Measurements from ENCODE around the gene MEG3.
A peak's percentile ranks its signal among the peaks of the same experiment; 100 is the strongest.

MEG3 gene

DNA sequence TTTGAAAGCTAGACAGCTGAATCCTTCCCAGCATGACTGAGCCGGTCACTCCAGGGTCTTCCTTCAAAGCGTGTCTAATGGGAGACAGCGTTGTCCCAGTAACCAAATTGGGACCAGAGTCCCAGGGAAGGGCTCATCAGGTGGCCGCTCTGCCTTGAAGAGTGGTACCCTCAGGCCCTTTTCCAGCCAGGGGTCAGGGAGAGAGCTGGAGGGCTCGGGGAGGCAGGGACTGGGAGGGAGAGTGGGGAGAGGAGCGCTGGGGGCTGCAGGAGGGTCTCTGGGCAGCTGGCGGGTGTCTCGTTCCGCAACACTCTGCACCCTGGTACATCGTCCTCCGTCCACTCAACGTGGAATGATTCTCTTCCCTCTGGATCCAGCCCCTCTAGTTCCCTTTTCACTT is 79.2 kb downstream of the MEG3 start:
- H3K4me2 ChIP-seq (ENCODE audit: low read length), result no peak overlapping the region
- H3K4me3 ChIP-seq (ENCODE audit: low read length), result no peak overlapping the region
- peaks cover 5% of the 10 kb centered on the region for H3K27me3 ChIP-seq (ENCODE audit: control insufficient read depth, low read length)
- H3K27ac ChIP-seq (ENCODE audit: low read depth, low read length), result no peak overlapping the region
- H3K79me2 ChIP-seq (ENCODE audit: control insufficient read depth, low read length), result no peaks in the 10 kb centered on the region
- H3F3A ChIP-seq (ENCODE audit: control insufficient read depth, insufficient read depth), result no peaks in the 10 kb centered on the region
- no peaks in the 10 kb centered on the region for H3K9me3 ChIP-seq (ENCODE audit: control insufficient read depth, insufficient read depth, low read length)
- H3K9me2 ChIP-seq (replicated peaks; ENCODE audit: control insufficient read depth, low read length), result no peaks in the 10 kb centered on the region
- no peaks in the 10 kb centered on the region for H3K36me3 ChIP-seq (ENCODE audit: control insufficient read depth, low read length)
- TF ChIP-seq EZH2phosphoT487 (IDR thresholded peaks at IDR 0.05; ENCODE audit: borderline replicate concordance, low read length), result no peak
- TF ChIP-seq, protein P1, sequence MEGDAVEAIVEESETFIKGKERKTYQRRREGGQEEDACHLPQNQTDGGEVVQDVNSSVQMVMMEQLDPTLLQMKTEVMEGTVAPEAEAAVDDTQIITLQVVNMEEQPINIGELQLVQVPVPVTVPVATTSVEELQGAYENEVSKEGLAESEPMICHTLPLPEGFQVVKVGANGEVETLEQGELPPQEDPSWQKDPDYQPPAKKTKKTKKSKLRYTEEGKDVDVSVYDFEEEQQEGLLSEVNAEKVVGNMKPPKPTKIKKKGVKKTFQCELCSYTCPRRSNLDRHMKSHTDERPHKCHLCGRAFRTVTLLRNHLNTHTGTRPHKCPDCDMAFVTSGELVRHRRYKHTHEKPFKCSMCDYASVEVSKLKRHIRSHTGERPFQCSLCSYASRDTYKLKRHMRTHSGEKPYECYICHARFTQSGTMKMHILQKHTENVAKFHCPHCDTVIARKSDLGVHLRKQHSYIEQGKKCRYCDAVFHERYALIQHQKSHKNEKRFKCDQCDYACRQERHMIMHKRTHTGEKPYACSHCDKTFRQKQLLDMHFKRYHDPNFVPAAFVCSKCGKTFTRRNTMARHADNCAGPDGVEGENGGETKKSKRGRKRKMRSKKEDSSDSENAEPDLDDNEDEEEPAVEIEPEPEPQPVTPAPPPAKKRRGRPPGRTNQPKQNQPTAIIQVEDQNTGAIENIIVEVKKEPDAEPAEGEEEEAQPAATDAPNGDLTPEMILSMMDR (IDR thresholded peaks at IDR 0.05; ENCODE audit: low read depth, low read length, poor library complexity, severe bottlenecking), result no peak
- no peaks in the 10 kb centered on the region for H4K20me1 ChIP-seq (ENCODE audit: control insufficient read depth, insufficient read depth, low read depth, low read length)
- H3K4me1 ChIP-seq (ENCODE audit: control insufficient read depth, low read length), result no peaks in the 10 kb centered on the region

- H3K4me1 ChIP-seq (ENCODE audit: control insufficient read depth, low read length), result no peaks in the 10 kb centered on the region
- H3K36me3 ChIP-seq (ENCODE audit: control insufficient read depth, low read length), result no peaks in the 10 kb centered on the region
- TF ChIP-seq, protein P1 (IDR thresholded peaks at IDR 0.05; ENCODE audit: low read depth, low read length, poor library complexity, severe bottlenecking), result peak; percentile 65
- TF ChIP-seq EZH2phosphoT487 (IDR thresholded peaks at IDR 0.05; ENCODE audit: borderline replicate concordance, low read length), result no peak
- H3K27ac ChIP-seq (ENCODE audit: low read depth, low read length), result no peak overlapping the region
- H3K9me2 ChIP-seq (replicated peaks; ENCODE audit: control insufficient read depth, low read length), result no peaks in the 10 kb centered on the region
- H3K9me3 ChIP-seq (ENCODE audit: control insufficient read depth, insufficient read depth, low read length), result no peaks in the 10 kb centered on the region
- no peaks in the 10 kb centered on the region for H3K79me2 ChIP-seq (ENCODE audit: control insufficient read depth, low read length)
- no peak overlapping the region for H3K4me3 ChIP-seq (ENCODE audit: low read length)
- H3K27me3 ChIP-seq (ENCODE audit: control insufficient read depth, low read length), result no peaks in the 10 kb centered on the region
- no peak overlapping the region for H3K4me2 ChIP-seq (ENCODE audit: low read length)
- no peaks in the 10 kb centered on the region for H3F3A ChIP-seq (ENCODE audit: control insufficient read depth, insufficient read depth)
- H4K20me1 ChIP-seq (ENCODE audit: control insufficient read depth, insufficient read depth, low read depth, low read length), result no peaks in the 10 kb centered on the region
Measured at GRCh38 chr14:100906420-100906819, 80.5 kb downstream of the MEG3 start.

GRCh38 chr14:100907240-100907639 is 81.3 kb downstream of the MEG3 start:
- Histone ChIP-seq H3K4me1 (ENCODE audit: control insufficient read depth, low read length) (no peaks in the 10 kb centered on the region), H3F3A (ENCODE audit: control insufficient read depth, insufficient read depth) (no peaks in the 10 kb centered on the region), H3K9me2 (replicated peaks; ENCODE audit: control insufficient read depth, low read length) (no peaks in the 10 kb centered on the region), H3K9me3 (ENCODE audit: control insufficient read depth, insufficient read depth, low read length) (no peaks in the 10 kb centered on the region), H3K4me2 (ENCODE audit: low read length) (no peak overlapping the region), H3K27ac (ENCODE audit: low read depth, low read length) (no peak overlapping the region), H4K20me1 (ENCODE audit: control insufficient read depth, insufficient read depth, low read depth, low read length) (no peaks in the 10 kb centered on the region), H3K27me3 (ENCODE audit: control insufficient read depth, low read length) (no peaks in the 10 kb centered on the region), H3K4me3 (ENCODE audit: low read length) (no peak overlapping the region), H3K36me3 (ENCODE audit: control insufficient read depth, low read length) (no peaks in the 10 kb centered on the region), H3K79me2 (ENCODE audit: control insufficient read depth, low read length) (no peaks in the 10 kb centered on the region)
- TF ChIP-seq EZH2phosphoT487 (IDR thresholded peaks at IDR 0.05; ENCODE audit: borderline replicate concordance, low read length), result no peak
- TF ChIP-seq, protein P1 (IDR thresholded peaks at IDR 0.05; ENCODE audit: low read depth, low read length, poor library complexity, severe bottlenecking), result no peak

- H3K27ac ChIP-seq (ENCODE audit: low read depth, low read length), result no peak overlapping the region
- H3F3A ChIP-seq (ENCODE audit: control insufficient read depth, insufficient read depth), result no peaks in the 10 kb centered on the region
- no peaks in the 10 kb centered on the region for H3K4me1 ChIP-seq (ENCODE audit: control insufficient read depth, low read length)
- no peaks in the 10 kb centered on the region for H4K20me1 ChIP-seq (ENCODE audit: control insufficient read depth, insufficient read depth, low read depth, low read length)
- H3K36me3 ChIP-seq (ENCODE audit: control insufficient read depth, low read length), result no peaks in the 10 kb centered on the region
- no peak overlapping the region for H3K4me2 ChIP-seq (ENCODE audit: low read length)
- no peaks in the 10 kb centered on the region for H3K9me2 ChIP-seq (replicated peaks; ENCODE audit: control insufficient read depth, low read length)
- no peak for TF ChIP-seq EZH2phosphoT487 (IDR thresholded peaks at IDR 0.05; ENCODE audit: borderline replicate concordance, low read length)
- TF ChIP-seq, protein P1 (IDR thresholded peaks at IDR 0.05; ENCODE audit: low read depth, low read length, poor library complexity, severe bottlenecking), result no peak
- H3K9me3 ChIP-seq (ENCODE audit: control insufficient read depth, insufficient read depth, low read length), result no peaks in the 10 kb centered on the region
- no peaks in the 10 kb centered on the region for H3K79me2 ChIP-seq (ENCODE audit: control insufficient read depth, low read length)
- no peak overlapping the region for H3K4me3 ChIP-seq (ENCODE audit: low read length)
- 0 out of 2 replicates have a peak, but pooled peaks cover 3% of the 10 kb centered on the region for H3K27me3 ChIP-seq (ENCODE audit: control insufficient read depth, low read length)
Measured at GRCh38 chr14:100909439-100909838, 83.5 kb downstream of the MEG3 start.

Measured in DOHH2 (cell line).